CD4-positive, alpha-beta T cell treated with Interleukin-4 for 4 hours (primary cell): ENCODE data around the gene BICDL1.

Experiments used
- DNase-seq: peaks from one replicate; pipeline ENCODE4 v3.0.0-alpha.2; 2020

Gene BICDL1

DNA sequence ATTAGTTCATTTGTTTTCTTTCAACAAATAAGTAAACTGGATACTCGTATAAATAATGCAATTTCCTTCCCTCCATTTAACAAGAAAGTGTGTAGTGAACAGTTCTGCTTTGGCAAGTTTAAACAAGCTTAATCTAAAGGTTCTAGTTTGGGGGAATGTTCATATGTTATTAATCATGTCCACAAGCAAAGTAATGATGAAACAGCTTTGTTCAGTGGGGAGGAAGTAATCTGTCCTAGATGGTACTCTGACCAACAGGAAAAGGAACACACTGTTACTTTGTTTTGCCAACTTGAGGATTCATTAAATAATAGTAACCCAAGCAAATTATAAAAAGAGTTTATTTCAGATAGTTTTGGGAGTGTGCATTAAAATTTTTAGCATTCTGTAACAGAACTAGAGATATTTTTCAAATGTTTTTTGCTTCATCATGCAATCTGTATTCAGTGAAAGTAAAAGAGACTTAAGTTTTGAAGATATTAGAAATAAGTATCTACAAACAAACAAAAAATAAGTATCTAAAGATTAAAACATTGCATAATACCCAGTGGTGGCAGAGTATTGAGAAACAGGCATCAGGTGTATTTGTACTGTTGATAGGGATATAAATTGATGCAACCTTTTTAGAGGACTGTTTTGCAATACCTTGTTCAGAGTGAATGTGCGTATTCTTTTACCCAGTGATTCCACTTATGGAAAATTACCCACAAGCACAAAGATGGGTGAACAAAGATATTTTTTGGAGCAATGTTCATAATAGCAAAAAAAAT, 66.4 kb downstream of the BICDL1 start:
- no peak for DNase-seq

DNA sequence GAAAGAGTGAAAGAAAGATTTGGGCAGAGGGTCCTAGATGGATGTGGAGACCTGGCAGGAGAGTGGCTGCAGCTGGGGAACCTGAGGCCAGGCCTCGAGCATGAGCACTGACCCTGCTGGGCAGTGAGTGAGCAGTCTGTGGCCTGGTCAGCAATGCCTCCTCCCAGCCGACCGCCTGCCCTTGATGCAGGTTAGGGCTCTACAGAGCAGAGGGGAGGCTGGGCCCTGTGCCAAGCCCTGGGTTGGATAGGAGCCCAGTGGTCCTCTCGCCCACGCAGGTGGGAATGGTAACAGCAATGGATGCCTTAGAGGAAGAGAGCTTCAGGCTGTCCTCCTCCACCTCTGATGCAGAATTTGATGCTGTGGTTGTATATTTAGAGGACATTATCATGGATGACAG, 67.7 kb downstream of the BICDL1 start:
- DNase-seq: no peak

DNA sequence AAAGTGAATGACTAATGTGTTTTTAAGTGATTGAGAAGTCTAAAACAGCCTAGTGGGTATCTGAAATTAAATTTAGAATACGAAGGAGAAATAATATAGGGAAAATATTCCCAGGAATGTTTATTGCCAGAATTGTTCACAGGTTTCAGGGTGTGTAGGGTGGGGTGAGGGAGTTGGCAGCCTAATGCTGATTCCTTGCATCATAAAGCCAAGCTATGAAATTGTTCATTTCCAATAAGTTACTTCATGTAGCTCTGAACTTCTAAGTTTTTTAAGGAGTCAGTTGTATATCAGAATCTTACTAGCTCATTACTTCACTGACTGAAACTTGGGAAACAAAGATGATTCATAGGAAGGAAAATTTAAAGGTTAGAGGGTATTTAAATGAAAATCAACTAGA, 71.2 kb downstream of the BICDL1 start:
- DNase-seq: no peak

DNA sequence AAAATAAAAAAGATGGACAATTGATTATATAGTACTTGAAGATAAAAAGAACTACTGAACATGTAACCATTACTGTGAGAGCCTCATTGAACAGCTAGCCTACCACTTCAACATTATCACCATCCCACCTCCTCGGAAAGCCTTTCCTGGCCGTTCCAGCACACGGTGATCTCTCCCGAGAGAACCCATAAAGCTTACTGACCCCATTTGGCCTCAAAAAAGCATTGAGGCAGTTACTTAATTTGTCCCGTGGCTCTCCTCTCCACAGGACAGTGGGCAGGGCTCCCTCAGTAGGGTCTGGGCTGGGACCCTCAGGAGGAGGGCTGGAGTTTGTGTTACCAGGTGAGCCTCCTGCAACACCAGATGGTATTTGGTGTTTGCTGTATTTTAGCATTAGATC, 71.7 kb downstream of the BICDL1 start:
- no peak for DNase-seq

DNA sequence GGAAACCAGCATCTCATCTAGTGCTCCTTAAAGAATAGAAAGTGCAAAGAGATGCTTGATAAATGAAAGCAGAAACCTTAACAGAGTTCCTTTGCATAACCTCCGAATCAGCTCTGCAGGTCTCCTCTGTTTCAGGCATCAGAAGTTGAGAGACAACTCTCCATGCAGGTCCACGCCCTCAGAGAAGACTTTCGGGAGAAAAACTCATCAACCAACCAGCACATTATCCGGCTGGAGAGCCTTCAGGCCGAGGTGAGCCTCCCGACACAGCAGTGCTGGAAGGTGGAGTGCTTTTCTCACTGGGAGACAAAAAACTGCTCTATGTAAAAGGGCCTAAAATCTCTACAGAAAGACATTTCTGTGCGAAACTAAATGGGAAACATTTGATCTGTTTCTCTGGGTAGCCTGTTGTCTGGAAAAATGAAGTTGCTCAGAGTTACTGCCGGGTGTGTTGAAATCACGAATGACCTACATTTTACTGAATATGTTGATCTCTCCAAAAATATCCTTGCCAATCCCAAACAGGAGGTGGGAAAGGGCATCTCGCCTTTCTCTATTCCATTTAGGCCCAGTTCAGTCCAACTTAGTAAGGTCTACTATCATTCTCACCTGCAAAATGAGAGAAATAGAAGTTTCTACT, 72.7 kb downstream of the BICDL1 start:
- DNase-seq: no peak

DNA sequence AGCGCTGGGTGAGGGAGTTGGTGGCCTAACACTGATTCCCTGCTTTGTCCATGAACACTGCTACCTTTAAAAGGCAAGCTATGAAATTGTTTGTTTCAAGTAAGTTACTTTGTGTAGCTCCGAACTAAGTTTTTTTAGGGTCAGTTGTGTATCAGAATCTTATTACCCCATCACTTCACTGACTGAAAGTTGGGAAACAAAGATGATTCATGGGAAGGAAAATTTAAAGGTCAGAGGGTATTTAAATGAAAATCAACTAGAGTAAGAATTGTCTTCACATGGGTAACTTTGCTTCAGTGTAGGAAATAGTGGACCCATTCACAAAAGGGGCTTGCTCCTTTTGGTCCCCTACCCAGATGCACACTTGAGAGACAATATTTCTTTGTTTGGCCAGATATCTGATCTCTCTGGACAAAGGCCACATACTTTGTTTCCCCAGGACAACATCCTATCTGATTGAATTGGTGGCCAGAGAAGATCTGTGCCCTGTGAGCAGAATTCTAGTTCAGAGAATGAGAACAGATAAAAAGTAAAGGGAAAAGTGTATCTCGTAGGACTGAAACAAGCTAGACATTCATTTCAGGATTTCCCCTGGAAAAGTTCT, 74.0 kb downstream of the BICDL1 start:
- DNase-seq: no peak

DNA sequence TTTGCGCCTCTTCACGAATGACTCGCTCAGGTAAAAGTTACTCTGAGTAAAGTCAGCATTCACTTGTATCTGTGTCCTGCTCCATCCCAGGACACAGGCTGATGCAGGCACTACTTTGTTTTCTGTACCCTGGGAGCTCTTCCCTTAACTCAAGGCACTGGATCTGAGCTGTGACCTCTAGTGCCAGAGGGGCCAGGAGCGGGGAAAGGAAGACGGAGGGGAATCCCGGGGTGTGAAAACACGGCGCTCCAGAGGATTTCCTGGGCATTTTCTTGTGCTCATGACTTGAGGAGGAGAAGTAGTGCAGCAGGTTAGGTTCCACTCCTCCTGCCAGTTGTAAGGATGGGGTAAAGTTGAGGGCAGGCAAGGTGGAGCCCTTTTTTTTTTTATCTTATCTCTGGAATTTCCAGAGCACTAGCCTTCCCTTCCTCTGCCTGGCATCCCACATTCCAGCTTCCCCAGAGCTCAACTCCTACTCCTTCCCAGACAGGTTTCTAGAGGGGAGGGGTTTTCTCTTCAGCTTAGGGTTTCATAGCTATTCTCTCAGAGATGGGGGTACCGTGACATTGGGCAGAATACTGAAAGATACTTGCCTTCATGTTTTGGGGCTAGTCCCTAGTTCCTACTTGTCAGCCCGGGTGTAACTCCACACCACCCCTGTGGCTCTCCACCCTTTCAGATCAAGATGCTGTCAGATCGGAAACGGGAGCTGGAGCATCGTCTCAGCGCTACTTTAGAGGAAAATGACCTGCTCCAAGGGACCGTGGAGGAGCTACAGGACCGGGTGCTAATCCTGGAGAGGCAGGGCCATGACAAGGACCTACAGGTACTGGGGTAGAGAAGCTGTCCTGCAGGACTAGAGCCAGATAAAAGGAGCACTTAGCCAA, 75.3 kb downstream of the BICDL1 start:
- DNase-seq: no peak

DNA sequence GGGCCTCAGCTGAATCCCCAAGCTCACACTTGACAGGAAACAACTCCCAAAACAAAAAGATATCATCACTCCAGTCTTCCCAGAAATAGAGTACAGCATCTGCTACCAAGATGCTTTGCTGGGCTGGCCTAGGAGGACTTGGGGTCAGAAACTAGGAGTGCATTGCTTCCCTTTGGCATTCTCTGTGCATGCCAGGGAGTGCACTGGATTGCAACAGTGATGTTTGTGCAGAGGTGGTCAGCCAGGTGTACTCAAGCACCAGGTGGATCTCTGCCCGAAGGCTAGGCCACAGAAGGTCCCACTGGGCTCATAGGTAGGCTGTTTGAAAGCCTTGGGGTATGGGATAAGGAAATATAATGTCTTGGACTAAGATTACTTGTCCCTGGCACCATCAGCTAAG, 76.4 kb downstream of the BICDL1 start:
- no peak for DNase-seq

DNA sequence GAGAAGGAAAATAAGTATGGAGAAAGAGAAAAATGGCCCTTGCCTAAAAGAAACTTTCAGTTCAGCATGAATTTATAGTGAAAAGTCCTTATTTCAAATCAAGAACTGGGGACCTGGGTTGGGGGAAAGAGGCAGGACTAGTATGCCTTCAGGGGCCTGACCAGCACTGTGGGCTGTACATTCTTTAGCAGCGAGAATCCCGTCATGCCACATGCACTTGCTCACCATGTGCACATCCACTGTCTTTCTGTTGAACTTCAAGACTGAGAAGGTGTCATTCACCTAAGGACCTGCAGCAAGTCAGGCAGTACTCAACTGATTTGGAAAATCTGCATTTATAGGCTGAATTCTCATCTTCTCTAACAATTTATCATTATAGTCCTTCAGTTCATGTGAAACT, 77.3 kb downstream of the BICDL1 start:
- no peak for DNase-seq

DNA sequence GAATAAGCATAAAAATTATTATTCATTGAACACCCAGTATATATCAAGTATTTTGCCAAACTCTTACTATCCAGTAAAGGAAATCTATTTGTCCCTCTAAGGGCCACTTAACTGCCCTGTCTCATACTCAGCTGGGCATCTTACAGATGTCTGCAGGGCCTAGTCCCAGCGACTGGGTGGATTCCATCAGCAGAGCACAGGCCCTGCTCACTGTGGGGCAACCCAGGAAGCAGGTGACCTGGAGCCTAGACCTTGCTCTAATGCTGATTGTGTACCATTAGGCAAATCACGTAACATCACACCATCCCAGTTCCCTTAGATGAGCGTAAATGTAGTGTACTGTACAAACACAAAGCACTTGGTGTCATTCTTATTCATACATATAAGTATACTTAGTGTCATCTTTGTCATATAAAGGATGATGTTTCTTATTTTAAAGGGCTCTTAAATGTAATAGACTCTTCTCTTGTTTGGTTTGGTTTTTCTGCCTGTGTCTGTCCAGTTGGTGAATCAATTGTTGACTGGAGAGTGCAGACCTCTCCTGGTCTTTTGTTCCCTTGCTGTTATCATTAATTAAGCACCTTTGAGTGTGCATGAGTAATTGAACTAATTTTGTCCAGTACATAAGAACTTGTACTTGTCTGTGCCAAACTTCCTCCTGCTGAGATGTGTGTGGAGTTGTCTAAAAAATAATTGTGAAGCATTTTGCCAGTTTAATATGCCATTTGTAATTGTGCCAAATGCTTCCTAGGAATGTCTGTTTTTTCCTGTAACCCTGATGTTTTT, 78.2 kb downstream of the BICDL1 start:
- no peak for DNase-seq

DNA sequence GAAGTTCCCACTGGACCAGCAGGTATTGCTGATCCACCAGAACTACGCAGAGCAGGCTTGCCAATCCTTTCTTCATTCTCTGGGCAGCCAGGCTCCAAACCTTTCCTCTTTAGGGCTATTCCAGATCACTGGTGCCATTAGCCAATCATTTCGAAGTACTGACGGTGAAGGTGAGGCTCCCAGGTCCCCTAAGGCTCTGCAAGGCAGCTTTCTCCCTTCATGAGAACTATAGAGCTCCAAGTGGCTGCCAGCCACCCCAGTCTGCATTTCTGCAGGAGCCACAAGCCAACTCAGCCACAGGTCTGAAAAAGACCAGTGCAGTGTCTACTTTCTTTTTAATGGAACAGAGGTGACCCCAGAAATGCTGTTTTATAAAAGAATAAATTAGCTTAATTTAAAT, 78.9 kb downstream of the BICDL1 start:
- DNase-seq: no peak

DNA sequence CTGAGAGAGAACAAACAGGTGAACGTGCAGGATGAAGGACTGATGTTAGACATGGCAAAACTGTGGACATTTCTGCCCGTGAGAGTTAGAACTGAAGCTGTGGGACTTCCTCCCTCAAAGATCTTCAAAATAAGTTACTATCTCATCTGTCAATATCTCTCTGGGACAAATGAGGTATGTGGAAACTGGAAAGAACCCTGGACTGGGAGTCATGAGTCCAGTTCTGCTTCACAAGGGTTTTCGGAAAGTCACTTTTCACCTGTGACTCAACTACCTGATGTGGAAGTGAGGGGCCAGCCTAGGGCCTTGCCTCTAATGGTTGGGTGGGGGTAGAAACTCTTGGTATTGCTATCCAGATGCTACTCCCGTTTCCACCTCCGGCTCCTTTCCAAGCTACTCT, 80.2 kb downstream of the BICDL1 start:
- no peak for DNase-seq

DNA sequence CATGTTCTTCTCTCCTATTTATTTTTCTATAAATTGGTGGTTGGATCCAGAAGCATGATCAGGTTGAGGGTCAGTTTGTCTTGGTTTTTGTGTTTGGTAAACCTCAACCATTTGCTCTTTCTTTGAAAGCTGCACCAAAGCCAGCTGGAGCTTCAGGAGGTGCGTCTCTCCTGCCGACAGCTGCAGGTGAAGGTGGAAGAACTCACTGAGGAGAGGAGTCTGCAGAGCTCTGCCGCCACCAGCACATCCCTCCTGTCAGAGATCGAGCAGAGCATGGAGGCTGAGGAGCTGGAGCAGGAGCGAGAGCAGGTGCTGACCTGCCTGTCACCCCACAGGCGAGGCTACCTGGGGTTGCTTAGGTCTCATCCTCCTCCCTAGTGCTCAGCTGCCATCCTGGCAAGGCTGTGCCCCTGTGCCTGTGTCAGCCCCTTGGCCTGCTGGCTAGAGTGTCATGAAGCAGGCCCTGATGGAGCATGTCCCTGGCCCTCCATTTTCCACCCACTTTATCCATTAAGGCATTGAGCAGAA, 82.5 kb downstream of the BICDL1 start:
- no peak for DNase-seq

DNA sequence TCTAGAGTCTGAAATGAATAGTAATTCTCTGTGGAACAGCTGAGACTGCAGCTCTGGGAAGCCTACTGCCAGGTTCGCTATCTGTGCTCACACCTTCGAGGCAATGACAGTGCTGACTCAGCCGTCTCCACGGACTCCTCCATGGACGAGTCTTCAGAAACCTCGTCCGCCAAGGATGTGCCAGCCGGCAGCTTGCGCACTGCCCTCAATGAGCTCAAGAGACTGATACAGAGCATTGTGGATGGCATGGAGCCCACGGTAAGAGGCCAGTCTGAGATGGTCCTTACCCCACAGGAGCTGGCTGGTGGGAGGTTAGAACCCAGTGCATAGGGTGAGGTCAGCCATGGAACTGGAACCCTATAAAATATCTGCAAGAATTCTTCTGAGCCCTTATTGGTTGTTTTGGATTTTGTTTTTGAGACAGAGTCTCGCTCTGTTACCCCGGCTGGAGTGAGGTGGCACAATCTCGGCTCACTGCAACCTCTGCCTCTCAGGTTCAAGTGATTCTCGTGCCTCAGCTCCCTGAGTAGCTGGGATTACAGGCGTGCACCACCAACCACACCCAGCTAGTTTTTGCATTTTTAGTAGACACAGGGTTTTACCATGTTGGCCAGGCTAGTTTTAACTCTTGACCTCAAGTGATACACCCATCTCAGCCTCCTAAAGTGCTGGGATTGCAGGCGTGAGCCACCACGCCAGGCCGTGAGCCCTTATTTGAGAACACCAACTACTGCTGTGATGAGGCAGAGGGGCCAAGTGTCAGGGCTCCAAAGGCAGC, 83.6 kb downstream of the BICDL1 start:
- no peak for DNase-seq

DNA sequence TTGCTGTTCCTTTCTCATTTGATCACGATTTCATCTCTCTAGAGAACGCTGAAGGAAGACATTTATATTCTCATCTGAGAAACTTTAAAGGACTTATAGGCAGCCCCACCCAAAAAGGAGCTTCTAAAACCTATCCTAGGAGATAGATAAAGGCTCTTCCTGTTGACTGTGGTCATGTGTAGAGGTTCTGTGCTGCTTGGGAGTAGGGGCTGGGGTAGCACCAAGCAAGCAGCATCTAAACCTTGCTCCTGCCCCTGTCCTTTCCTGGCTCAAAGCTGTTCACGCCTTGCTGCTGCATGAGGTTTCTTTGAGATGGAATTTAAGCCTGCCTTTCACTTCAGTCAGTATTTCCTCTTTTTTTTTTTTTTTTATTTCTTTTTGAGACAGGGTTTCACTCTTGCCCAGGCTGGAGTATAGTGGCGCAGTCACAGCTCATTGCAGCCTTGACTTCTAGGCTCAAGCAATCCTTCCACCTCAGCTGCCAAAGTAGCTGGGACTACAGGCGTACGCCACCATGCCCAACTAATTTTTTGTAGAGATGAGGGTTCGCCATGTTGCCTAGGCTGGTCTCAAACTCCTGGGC, 86.1 kb downstream of the BICDL1 start:
- no peak for DNase-seq

DNA sequence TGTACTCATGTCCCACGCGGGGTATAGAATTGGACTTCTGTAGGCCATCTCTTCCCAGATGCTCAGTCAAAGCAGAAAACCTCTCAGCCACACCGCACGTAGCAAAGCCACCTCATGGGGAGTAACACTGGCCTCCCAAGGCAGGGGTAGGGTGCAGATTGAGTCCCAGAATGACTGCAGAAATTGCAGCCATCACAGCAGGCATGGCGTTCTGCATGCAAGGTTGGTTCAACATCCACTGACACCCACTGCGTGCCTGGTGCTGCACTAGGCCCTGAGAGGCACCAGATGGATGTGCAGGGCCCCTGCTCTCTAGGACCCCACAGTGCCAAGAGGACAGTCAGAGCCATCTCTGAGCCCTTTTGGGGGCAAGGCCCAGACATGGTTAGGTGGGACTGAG, 87.6 kb downstream of the BICDL1 start:
- no peak for DNase-seq

DNA sequence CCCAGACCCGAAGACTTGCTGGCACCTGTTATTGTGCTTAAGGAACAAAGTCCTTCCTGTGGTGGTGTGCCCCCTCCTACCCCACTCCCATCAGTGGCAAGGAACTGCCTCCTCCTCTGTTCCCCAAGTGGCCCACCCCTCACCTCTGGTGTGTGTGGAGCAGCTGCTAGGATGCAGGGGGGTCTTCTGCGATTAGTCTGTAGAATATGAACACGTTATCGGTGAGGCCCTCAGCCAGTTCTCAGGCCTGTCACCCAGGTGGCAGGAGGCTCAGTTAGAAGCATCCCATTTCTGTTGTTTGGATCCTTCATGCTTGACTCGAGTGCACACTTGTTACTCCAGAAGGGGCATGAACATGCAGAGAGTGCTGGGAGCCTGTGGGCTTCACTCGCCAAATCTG, 88.2 kb downstream of the BICDL1 start:
- no peak for DNase-seq

DNA sequence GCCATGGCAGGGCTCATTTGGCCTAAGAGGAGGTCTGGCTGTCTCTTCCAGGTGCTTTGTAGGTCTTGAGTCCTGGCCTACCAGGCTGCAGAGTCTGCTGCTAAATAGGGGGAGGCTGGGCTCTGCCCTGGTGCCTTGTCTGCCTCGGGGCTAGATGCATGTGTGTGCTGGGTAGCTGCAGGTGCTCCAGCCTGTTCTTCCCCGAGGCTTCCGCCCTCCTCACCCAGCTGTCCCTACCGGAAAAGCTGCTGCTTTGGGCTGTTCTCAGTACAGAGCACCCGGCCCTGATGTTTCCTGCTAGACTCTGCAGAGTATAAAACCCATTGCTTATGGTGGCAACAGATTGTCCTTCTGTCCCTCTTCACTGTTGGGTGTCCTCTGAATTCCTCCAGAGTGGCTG, 89.8 kb downstream of the BICDL1 start:
- DNase-seq: no peak

DNA sequence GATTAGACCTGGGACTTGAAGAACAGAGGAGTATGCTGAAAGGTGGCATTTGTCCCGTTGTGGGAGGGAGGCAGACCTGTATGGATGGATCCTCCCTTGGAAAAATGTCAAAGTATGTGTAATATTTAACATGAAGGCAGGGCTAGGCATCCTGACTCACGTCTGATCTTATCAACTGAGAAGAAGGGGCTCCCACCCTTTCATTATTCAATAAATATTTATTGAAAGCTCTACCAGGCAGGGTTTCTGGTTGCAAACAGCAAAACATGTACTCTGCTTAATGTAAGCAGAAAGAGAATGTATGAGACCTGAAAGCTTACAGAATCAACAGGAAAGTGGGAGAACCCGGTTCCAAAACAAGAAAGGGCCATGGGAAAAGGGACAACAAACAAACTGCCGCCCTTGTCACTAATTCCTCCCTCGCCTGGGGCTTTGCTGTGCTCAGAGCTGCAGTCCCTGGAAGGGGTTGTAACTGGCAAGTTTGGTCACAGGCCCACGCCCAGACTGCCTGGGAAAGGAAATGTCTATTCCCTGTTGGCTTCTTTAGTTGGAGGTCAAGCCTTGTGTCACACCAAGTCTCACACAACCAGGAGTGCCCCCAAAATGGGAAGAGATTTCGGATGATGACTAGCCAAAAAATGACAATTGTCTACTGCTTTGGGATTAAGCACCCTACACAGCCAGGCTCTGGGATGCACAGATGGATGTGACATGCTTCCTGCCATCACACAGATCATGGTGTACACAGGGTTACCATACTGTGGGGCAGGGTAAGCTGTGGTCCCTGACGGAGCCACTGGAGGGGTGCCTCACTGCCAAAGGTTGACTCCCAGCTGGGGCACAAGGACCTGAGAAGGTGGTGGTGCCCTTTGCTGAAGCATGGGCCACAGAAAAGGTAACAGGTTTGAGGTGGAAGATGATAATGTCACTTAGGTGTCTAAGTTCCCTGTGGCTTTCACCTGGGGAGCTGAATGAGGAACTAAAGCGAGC, 90.7 kb downstream of the BICDL1 start:
- no peak for DNase-seq

DNA sequence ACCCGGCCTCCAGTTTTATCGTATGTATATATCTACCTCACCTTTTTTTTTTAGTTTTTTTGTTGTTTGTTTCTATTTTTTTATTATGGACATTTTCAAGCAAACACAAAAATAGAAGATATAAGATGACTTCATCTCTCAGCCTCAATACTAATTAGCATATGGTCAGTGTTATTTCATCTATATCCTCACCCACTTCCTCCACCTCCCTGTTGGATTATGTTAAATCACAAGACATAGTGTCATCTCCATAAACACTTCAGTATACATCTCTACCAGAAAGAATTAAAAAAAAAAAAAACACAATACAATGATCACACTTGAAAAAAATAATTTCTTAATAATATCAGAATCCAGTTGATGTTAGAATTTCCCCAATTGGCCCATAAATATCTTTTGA, 92.6 kb downstream of the BICDL1 start:
- DNase-seq: no peak
